ENCODE data around the gene KCNK2. TPM values are rescaled to one million over a fixed set of nuclear protein-coding genes. Genes with fewer than 3 reads are reported as not detected.

The KCNK2 gene
- total and polyA plus RNA-seq, 10 donors: 0.13 to 0.17 TPM; not detected in 8

GRCh38 chr1:215128504-215128903 is 46.0 kb downstream of the KCNK2 start:
- Histone ChIP-seq H3K27me3 (replicated peaks in 1 of 7) (no peaks in the 10 kb centered on the region), H3K27ac (no peak overlapping the region), H3K36me3 (no peaks in the 10 kb centered on the region), H3K4me1 (no peaks in the 10 kb centered on the region), H3K9me3 (no peaks in the 10 kb centered on the region), H3K4me3 (no peak overlapping the region)
- DNase-seq: no peak
- intact Hi-C loops (cut with DNase I; ENCODE audit: low total_unique reads): no loop called here
- TF ChIP-seq POLR2A (IDR thresholded peaks at IDR 0.05) (no peak), CTCF (IDR thresholded peaks at IDR 0.05 in 8 of 11, conservative IDR thresholded peaks at IDR 0.05 in 3 of 11) (no peak)

- Histone ChIP-seq H3K4me1 (no peaks in the 10 kb centered on the region), H3K4me3 (no peak overlapping the region), H3K27me3 (replicated peaks in 1 of 7) (no peaks in the 10 kb centered on the region), H3K27ac (no peak overlapping the region), H3K9me3 (no peaks in the 10 kb centered on the region), H3K36me3 (no peaks in the 10 kb centered on the region)
- DNase-seq: no peak
- no peak for TF ChIP-seq POLR2AphosphoS5 (IDR thresholded peaks at IDR 0.05)
- TF ChIP-seq POLR2A (IDR thresholded peaks at IDR 0.05): no peak
- TF ChIP-seq CTCF (IDR thresholded peaks at IDR 0.05 in 8 of 11, conservative IDR thresholded peaks at IDR 0.05 in 3 of 11): no peak
- intact Hi-C loops (cut with DNase I; ENCODE audit: low total_unique reads): no loop called here
Observed at GRCh38 chr1:215131291-215131690, 48.8 kb downstream of the KCNK2 start.

GRCh38 chr1:215132156-215132555 is 49.6 kb downstream of the KCNK2 start:
- WGBS, 5 donors: 73 to 83% (median 78%) methylated on average over 2 of the region's 2 CpGs
- Histone ChIP-seq H3K4me1 (no peaks in the 10 kb centered on the region), H3K36me3 (no peaks in the 10 kb centered on the region), H3K27ac (no peak overlapping the region), H3K9me3 (no peaks in the 10 kb centered on the region), H3K4me3 (no peak overlapping the region), H3K27me3 (replicated peaks in 1 of 7) (no peaks in the 10 kb centered on the region)
- no peak for TF ChIP-seq CTCF (IDR thresholded peaks at IDR 0.05 in 8 of 11, conservative IDR thresholded peaks at IDR 0.05 in 3 of 11)
- intact Hi-C loops (cut with DNase I; ENCODE audit: low total_unique reads): no loop called here
- no peak for DNase-seq

GRCh38 chr1:215133532-215133931 is 51.0 kb downstream of the KCNK2 start:
- Histone ChIP-seq H3K4me3 (no peak overlapping the region), H3K36me3 (no peaks in the 10 kb centered on the region), H3K4me1 (no peaks in the 10 kb centered on the region), H3K9me3 (no peaks in the 10 kb centered on the region), H3K27ac (no peak overlapping the region), H3K27me3 (replicated peaks in 1 of 7) (no peaks in the 10 kb centered on the region)
- 78 to 94% (median 91%) methylated on average over 1 of the region's 1 CpG for WGBS, 5 donors
- no peak for TF ChIP-seq POLR2AphosphoS5 (IDR thresholded peaks at IDR 0.05)
- TF ChIP-seq CTCF (IDR thresholded peaks at IDR 0.05 in 8 of 11, conservative IDR thresholded peaks at IDR 0.05 in 3 of 11): no peak
- no peak for TF ChIP-seq POLR2A (IDR thresholded peaks at IDR 0.05)
- no peak for DNase-seq
- intact Hi-C loops (cut with DNase I; ENCODE audit: low total_unique reads): no loop called here
